CD4-positive, CD25-positive, alpha-beta regulatory T cell (primary cell): ENCODE measurements around the gene MS4A6A. TPM values are rescaled to one million over a fixed set of nuclear protein-coding genes. Genes with fewer than 3 reads are reported as not detected.
A peak's percentile ranks its signal among the peaks of the same experiment; 100 is the strongest.
"Not testable (repeated sequence)": the region's sequence is repeated elsewhere in the genome, so short reads cannot be mapped to it uniquely, and the experiment has no call there.

Experiments used
- ATAC-seq, 2 donors: fragments of 150-1000 bp; cut with Tn5 transposase; one replicate each; pipeline ENCODE4 v1.10.0; 2021; ENCODE audit warnings: low read depth in 2 of 2, moderate number of reproducible peaks in 2 of 2, moderate library complexity in 1 of 2
- DNase-seq, 3 donors: peaks; one replicate each; pipeline versions ENCODE4 v3.0.0 to v3.0.0-alpha.2; 2012 to 2022; ENCODE audit warnings: mixed read lengths in 1 of 3
- H3K27ac ChIP-seq: one replicate; pipeline ENCODE4 v1.7.0; 2013; ENCODE audit warnings: mild to moderate bottlenecking, low read length; ENCODE audit not compliant: insufficient read depth, poor library complexity, severe bottlenecking
- H3K27me3 ChIP-seq: one replicate; pipeline ENCODE4 v1.7.0; 2013; ENCODE audit warnings: low read length; ENCODE audit not compliant: control insufficient read depth, insufficient read depth
- H3K36me3 ChIP-seq: one replicate; pipeline ENCODE4 v1.7.0; 2013; ENCODE audit warnings: mild to moderate bottlenecking, low read length, moderate library complexity; ENCODE audit not compliant: control insufficient read depth, insufficient read depth
- H3K4me1 ChIP-seq: 2 replicates; pipeline ENCODE4 v1.7.0; 2013; ENCODE audit warnings: mild to moderate bottlenecking, low read length; ENCODE audit not compliant: insufficient read depth, control insufficient read depth, poor library complexity, severe bottlenecking
- H3K4me3 ChIP-seq: one replicate; pipeline ENCODE4 v1.7.0; 2013; ENCODE audit warnings: low read depth, mild to moderate bottlenecking, low read length, moderate library complexity
- H3K9me3 ChIP-seq, 2 experiments: 1 replicate in 1 of 2; 2 replicates in 1 of 2; pipeline ENCODE4 v1.7.0; 2013; ENCODE audit warnings: low read length in 2 of 2, mild to moderate bottlenecking in 1 of 2, moderate library complexity in 1 of 2; ENCODE audit not compliant: control insufficient read depth in 2 of 2
- H3K27ac Mint-ChIP-seq, 3 donors: one replicate each; pipeline ENCODE4 v1.8.0; 2020 to 2022; ENCODE audit warnings: mild to moderate bottlenecking in 3 of 3, mixed read lengths in 3 of 3, moderate library complexity in 2 of 3
- H3K27me3 Mint-ChIP-seq: one replicate; pipeline ENCODE4 v1.8.0; 2022; ENCODE audit warnings: mild to moderate bottlenecking, mixed read lengths
- H3K36me3 Mint-ChIP-seq: one replicate; pipeline ENCODE4 v1.8.0; 2020; ENCODE audit warnings: mixed read lengths
- H3K4me1 Mint-ChIP-seq, 4 donors: one replicate each; pipeline ENCODE4 v1.8.0; 2020 to 2022; ENCODE audit warnings: mixed read lengths in 4 of 4, mild to moderate bottlenecking in 1 of 4
- H3K4me3 Mint-ChIP-seq, 4 donors: one replicate each; pipeline ENCODE4 v1.8.0; 2020 to 2022; ENCODE audit warnings: mild to moderate bottlenecking in 4 of 4, mixed read lengths in 4 of 4, moderate library complexity in 3 of 4
- H3K9me3 Mint-ChIP-seq, 7 donors: one replicate each; pipeline ENCODE4 v1.8.0; 2020 to 2022; ENCODE audit warnings: mixed read lengths in 7 of 7, mild to moderate bottlenecking in 3 of 7, moderate library complexity in 2 of 7
- polyA plus RNA-seq, 4 donors: library from polyadenylated mRNA; unstranded; fragments of 300-500 nt; fragmentation: Illumina TruSeq; gene quantifications; one replicate each; pipeline ENCODE4 v1.2.3, GENCODE V29; 2021
- total RNA-seq: library from RNA; stranded (reverse); gene quantifications from one replicate; pipeline ENCODE4 v1.2.3, GENCODE V29; 2022

MS4A6A gene
- total and polyA plus RNA-seq, 5 donors from 2014 or later = 0.29 to 1.3 (median 0.73) TPM; not detected in 1

DNA sequence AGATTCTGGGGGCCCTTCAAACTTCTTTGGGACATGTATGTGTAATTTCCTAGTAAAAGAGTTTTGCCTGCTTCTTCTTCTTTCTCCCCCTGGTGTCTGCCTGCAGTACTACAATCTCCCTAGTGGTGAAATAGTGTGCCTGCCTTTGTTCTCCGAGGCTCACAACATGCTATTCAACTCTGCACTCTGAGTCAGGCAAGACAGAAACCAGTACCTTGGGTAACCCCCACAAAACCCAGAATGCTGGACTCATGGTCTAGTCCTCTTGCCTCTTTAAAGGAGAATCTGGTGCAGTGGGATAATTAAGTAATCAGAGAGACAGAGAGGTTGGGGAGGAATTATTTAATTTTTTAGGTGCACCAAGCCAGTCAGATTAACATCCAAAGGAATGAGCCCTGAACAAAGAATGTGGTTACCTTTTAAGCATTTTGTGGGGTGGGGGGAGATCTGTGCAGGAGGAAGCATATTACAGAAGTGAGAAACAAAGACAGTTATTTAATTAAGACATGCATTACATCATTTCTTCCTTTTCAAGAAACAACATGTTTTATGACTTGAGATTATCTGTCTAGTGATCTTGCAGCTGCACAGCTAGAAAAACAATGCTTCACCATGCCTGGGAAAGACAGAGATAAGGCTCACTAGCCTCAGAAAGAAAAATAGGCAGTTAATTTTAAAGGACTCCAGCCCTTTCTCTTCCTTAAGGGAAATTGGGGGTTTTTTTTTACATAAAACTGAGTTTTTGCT, 11.0 kb upstream of the MS4A6A start:
- Histone ChIP-seq H3K27ac (no peak overlapping the region), H3K4me3 (no peak overlapping the region), H3K9me3 (no peaks in the 10 kb centered on the region), H3K4me1 (no peaks in the 10 kb centered on the region), H3K27me3 (peaks cover 6% of the 10 kb centered on the region), H3K36me3 (no peaks in the 10 kb centered on the region)
- Mint-ChIP-seq H3K27ac (peak overlapping the region in 1 of 3 donors; percentile 34), H3K4me1 (peaks cover 0 to 5% (median 0%) of the 10 kb centered on the region in 4 donors), H3K36me3 (no peaks in the 10 kb centered on the region), H3K27me3 (peaks cover 10% of the 10 kb centered on the region), H3K9me3 (peaks cover 0 to 7% (median 0%) of the 10 kb centered on the region in 7 donors), H3K4me3 (no peak overlapping the region)
- DNase-seq (peak; percentile 8 to 61 (median 41)), ATAC-seq (peak; percentile 45 to 60)

DNA sequence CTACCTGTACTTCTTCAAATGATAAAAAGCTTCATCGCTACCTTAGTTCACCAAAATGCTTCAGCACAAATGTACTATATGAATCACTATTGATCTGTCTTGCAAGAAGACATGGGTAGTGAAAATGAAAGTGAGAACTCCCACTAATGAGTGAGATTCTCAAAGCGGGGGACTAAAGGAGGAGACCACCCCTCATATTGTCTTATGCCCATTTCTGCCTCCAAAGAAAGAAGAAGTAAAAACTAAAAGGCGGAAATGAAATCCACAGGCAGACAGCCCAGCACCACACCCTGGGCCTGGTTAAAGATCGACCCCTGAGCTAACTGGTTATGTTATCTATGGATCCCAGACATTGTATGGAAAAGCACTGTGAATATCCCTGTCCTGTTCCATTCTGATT, 9.7 kb upstream of the MS4A6A start:
- H3K36me3 Mint-ChIP-seq = not testable (repeated sequence)

DNA sequence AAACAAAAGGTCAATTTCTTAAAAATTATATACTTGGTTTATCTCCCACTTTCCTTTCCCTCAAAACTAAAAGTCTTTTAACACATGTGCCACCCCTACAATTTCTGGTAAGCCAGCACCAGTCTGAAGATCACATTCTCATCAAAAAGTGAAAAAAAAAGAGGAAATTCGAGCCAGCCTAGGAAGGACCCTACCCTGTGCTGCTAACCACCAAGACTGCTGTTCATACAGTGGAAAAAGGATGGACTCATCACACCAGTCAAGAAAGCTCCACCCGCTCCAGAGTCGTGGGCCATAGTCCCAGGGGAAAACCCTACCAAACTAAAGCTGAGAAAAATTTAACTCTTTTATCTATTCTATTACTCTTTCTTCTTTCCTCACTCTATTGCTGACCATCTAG, 5.6 kb upstream of the MS4A6A start:
- not testable (repeated sequence) for H3K9me3 ChIP-seq, DNase-seq, H3K27me3 Mint-ChIP-seq, H3K27ac Mint-ChIP-seq, H3K36me3 Mint-ChIP-seq, ATAC-seq, H3K4me1 Mint-ChIP-seq, H3K4me3 ChIP-seq, H3K9me3 Mint-ChIP-seq, H3K36me3 ChIP-seq, H3K4me1 ChIP-seq, H3K4me3 Mint-ChIP-seq, H3K27me3 ChIP-seq, H3K27ac ChIP-seq

More for the DNA sequence above, 9.7 kb upstream of the MS4A6A start:
- H3K27me3 ChIP-seq, H3K9me3 ChIP-seq, H3K27ac ChIP-seq, DNase-seq, ATAC-seq, H3K4me1 ChIP-seq, H3K27me3 Mint-ChIP-seq, H3K27ac Mint-ChIP-seq, H3K36me3 ChIP-seq, H3K4me3 ChIP-seq, H3K4me1 Mint-ChIP-seq, H3K9me3 Mint-ChIP-seq, H3K4me3 Mint-ChIP-seq: not testable (repeated sequence)

DNA sequence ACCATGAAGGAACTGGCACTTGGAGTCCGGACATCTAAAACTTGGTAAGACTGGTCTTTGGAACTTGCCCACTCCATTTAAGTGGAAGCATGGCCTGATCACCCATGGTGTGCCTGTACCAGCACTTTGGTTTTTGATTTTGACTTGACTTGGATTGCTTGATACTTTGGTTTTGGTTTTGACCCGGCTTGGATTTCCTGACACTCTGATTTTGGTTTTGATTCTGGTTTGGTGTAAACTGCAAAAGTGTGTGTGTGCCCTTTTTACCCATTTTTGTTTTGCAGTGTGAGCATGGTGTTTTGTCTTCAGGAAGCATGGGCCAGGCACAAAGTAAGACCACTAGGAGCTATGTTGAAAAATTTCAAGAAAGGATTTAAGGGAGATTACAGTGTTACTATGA, 3.2 kb upstream of the MS4A6A start:
- not testable (repeated sequence) for DNase-seq, H3K27ac ChIP-seq, H3K27me3 Mint-ChIP-seq, H3K9me3 ChIP-seq, H3K36me3 ChIP-seq, H3K27me3 ChIP-seq, H3K36me3 Mint-ChIP-seq, H3K4me1 ChIP-seq, ATAC-seq, H3K4me3 Mint-ChIP-seq, H3K9me3 Mint-ChIP-seq, H3K27ac Mint-ChIP-seq, H3K4me3 ChIP-seq, H3K4me1 Mint-ChIP-seq

DNA sequence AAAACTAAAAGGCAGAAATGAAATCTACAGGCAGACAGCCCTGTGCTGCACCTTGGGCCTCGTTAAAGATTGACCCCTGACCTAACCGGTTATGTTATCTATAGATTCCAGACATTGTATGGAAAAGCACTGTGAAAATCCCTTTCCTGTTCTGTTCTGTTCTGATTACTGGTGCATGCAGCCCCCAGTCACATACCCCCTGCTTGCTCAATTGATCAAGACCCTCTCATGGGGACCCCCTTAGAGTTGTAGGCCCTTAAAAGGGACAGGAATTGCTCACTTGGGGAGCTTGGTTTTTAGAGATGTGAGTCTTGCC, 2.6 kb upstream of the MS4A6A start:
- H3K27ac Mint-ChIP-seq, DNase-seq, H3K36me3 ChIP-seq, H3K9me3 Mint-ChIP-seq, H3K27me3 ChIP-seq, H3K4me1 Mint-ChIP-seq, H3K4me1 ChIP-seq, H3K36me3 Mint-ChIP-seq, H3K4me3 Mint-ChIP-seq, H3K27me3 Mint-ChIP-seq, ATAC-seq, H3K27ac ChIP-seq, H3K9me3 ChIP-seq, H3K4me3 ChIP-seq: not testable (repeated sequence)

DNA sequence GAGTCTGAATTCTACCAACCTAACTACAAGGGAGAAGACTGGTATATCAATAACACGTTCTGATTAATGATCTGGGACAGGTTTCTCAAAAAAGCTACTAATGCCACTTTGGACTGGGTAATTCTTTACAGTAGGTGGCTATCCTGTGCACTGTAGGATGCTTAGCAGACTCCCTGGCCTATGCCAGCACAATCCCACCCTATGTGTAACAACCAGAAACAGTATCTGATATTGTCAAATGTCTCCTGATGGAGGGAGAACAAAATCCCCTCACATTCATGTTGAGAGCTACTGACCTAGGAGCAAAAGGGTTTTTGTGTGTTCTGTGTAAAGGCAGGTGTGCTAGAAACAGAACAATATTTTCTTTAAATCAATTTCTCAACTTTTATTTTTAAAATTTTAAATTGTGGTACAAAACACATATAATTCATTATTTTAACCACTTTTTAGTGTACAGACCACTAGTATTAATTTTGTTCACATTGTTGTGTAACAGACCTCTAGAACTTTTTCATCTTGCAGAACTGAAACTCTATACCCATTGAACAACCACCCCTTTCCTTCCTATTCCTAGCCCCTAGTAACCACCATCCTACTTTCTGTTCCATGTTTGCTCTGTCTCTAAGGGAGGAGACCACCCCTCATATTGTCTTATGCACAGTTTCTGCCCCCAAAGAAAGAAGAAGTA, 2.1 kb upstream of the MS4A6A start:
- Mint-ChIP-seq H3K9me3 (peaks cover 0 to 7% (median 0%) of the 10 kb centered on the region in 7 donors), H3K27ac (no peak overlapping the region), H3K4me1 (no peaks in the 10 kb centered on the region), H3K4me3 (no peak overlapping the region), H3K36me3 (no peaks in the 10 kb centered on the region), H3K27me3 (peaks cover 4% of the 10 kb centered on the region)
- Histone ChIP-seq H3K9me3 (no peaks in the 10 kb centered on the region), H3K27ac (no peak overlapping the region), H3K4me1 (no peaks in the 10 kb centered on the region), H3K27me3 (peaks cover 4% of the 10 kb centered on the region), H3K4me3 (no peak overlapping the region), H3K36me3 (no peaks in the 10 kb centered on the region)
- DNase-seq (no peak), ATAC-seq (no peak)

DNA sequence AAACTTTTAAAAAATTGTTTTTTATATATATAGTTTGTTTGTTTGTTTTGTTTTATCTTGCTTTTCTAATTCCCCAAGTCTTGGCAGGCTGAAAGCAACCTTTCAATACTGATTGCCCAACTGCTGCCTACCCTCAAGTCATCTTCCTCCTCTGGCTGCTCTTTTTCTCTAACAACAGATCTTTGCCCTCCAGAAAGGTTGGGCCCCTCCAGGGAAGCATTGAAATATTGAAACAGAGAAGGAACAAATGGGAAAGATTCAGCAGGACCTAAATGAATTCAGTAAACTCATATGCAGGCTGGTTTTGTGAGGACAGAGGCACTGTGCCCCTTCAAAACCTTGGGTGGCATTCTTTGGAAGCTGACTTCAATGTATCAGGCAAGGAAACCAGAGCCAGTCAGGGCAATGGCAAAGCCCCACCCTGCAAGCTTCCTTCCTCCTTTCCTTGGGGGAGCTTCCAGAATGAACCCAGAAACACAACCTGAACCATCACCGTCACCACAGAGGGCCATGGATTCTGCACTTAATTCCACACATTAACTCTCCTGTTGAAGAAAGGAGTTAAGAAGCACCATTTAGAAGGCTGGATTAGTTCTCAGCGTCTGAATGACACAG, 815 bp upstream of the MS4A6A start:
- Histone ChIP-seq H3K9me3 (no peaks in the 10 kb centered on the region), H3K4me1 (no peaks in the 10 kb centered on the region), H3K27ac (no peak overlapping the region), H3K4me3 (no peak overlapping the region), H3K27me3 (peaks cover 4% of the 10 kb centered on the region), H3K36me3 (no peaks in the 10 kb centered on the region)
- Mint-ChIP-seq H3K4me3 (no peak overlapping the region), H3K27me3 (peaks cover 10% of the 10 kb centered on the region), H3K27ac (peak overlapping the region in 1 of 3 donors; percentile 1), H3K36me3 (no peaks in the 10 kb centered on the region), H3K9me3 (peaks cover 0 to 7% (median 0%) of the 10 kb centered on the region in 7 donors), H3K4me1 (no peaks in the 10 kb centered on the region)
- DNase-seq = no peak
- ATAC-seq = no peak
